Measurements from ENCODE around the gene ADAM17.

The ADAM17 gene

GRCh38 chr2:9467687-9468086, 87.9 kb downstream of the ADAM17 start:
- H3K27me3 ChIP-seq (replicated peaks; ENCODE audit: control insufficient read depth, insufficient read depth, low read length) = no peaks in the 10 kb centered on the region
- TF ChIP-seq, protein P1, sequence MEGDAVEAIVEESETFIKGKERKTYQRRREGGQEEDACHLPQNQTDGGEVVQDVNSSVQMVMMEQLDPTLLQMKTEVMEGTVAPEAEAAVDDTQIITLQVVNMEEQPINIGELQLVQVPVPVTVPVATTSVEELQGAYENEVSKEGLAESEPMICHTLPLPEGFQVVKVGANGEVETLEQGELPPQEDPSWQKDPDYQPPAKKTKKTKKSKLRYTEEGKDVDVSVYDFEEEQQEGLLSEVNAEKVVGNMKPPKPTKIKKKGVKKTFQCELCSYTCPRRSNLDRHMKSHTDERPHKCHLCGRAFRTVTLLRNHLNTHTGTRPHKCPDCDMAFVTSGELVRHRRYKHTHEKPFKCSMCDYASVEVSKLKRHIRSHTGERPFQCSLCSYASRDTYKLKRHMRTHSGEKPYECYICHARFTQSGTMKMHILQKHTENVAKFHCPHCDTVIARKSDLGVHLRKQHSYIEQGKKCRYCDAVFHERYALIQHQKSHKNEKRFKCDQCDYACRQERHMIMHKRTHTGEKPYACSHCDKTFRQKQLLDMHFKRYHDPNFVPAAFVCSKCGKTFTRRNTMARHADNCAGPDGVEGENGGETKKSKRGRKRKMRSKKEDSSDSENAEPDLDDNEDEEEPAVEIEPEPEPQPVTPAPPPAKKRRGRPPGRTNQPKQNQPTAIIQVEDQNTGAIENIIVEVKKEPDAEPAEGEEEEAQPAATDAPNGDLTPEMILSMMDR (IDR thresholded peaks at IDR 0.05; ENCODE audit: insufficient read depth, low read length, poor library complexity, severe bottlenecking) = no peak
- H3K36me3 ChIP-seq (ENCODE audit: control insufficient read depth, insufficient read depth, low read length) = peaks cover 11% of the 10 kb centered on the region
- no peak overlapping the region for H3K4me3 ChIP-seq (replicated peaks; ENCODE audit: low read depth, low read length)
- DNase-seq (ENCODE audit: extremely low read depth, insufficient read length) = no peak

- H3K4me3 ChIP-seq (replicated peaks; ENCODE audit: low read depth, low read length) = no peak overlapping the region
- DNase-seq (ENCODE audit: extremely low read depth, insufficient read length) = no peak
- H3K36me3 ChIP-seq (ENCODE audit: control insufficient read depth, insufficient read depth, low read length) = peaks cover 11% of the 10 kb centered on the region
- H3K27me3 ChIP-seq (replicated peaks; ENCODE audit: control insufficient read depth, insufficient read depth, low read length) = no peaks in the 10 kb centered on the region
- TF ChIP-seq, protein P1 (IDR thresholded peaks at IDR 0.05; ENCODE audit: insufficient read depth, low read length, poor library complexity, severe bottlenecking) = no peak
Observed at GRCh38 chr2:9466147-9466683, 89.4 kb downstream of the ADAM17 start.

GRCh38 chr2:9465170-9465569, 90.5 kb downstream of the ADAM17 start:
- peaks cover 11% of the 10 kb centered on the region for H3K36me3 ChIP-seq (ENCODE audit: control insufficient read depth, insufficient read depth, low read length)

DNA sequence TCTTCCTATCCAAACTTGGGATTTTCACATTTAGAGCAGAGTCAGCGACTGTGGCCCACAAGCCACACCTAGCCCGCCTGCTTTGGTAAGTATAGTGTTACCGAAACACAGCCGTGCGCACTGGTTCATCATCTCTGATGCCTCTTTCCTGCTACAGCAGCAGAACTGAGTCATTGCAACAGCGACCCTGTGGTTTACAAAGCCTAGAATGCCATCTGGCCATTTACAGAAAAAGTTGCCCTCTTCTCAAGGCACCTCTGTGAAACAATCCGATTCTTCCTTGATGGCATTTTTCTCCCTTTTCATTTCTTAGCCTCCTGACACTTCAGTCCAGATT, 92.0 kb downstream of the ADAM17 start:
- no peak for DNase-seq (ENCODE audit: extremely low read depth, insufficient read length)
- TF ChIP-seq, protein P1 (IDR thresholded peaks at IDR 0.05; ENCODE audit: insufficient read depth, low read length, poor library complexity, severe bottlenecking) = no peak
- peaks cover 8% of the 10 kb centered on the region for H3K36me3 ChIP-seq (ENCODE audit: control insufficient read depth, insufficient read depth, low read length)

More at GRCh38 chr2:9465170-9465569, 90.5 kb downstream of the ADAM17 start:
- no peak for DNase-seq (ENCODE audit: extremely low read depth, insufficient read length)
- no peak overlapping the region for H3K4me3 ChIP-seq (replicated peaks; ENCODE audit: low read depth, low read length)
- H3K27me3 ChIP-seq (replicated peaks; ENCODE audit: control insufficient read depth, insufficient read depth, low read length) = no peaks in the 10 kb centered on the region
- TF ChIP-seq, protein P1 (IDR thresholded peaks at IDR 0.05; ENCODE audit: insufficient read depth, low read length, poor library complexity, severe bottlenecking) = no peak

DNA sequence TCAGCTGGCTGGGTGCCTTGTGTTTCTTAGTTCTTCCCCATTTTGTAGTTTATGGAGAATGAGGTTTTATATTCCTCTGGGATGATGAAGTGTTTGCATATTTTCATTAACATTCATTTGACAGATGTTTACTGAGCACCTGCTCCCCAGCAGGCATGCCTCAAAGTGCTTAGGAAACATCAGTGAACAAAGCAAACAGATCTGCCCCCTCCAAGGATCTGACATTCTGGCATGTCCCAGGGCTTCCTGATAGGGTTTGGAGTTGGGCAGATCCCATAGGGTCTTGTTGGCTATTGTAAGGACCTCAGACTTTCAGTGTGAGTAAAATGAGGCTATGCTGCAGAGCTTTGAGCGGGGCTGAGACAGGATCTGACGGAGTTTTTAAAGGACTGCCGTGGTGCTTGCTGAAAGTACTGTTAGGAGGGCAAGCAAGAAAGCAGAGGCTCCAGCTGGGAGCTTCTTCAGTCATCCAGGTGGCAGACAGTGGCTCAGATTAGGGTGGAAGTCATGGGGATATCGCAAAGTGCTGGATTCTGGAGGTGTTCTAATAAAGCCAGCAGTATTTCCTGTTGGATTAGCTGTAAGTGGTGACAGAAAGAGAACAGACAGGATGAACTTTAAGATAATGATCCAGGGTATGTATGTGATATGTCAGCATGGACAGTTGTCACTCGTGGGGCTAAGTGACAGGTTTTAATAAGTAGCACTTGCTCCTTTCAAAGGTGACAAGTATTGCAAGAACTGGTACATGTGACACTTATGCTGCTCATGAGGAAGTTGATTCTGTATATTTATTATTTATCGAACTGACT, 92.5 kb downstream of the ADAM17 start:
- peaks cover 7% of the 10 kb centered on the region for H3K36me3 ChIP-seq (ENCODE audit: control insufficient read depth, insufficient read depth, low read length)
- no peak for DNase-seq (ENCODE audit: extremely low read depth, insufficient read length)
- H3K27me3 ChIP-seq (replicated peaks; ENCODE audit: control insufficient read depth, insufficient read depth, low read length) = no peaks in the 10 kb centered on the region
- TF ChIP-seq, protein P1 (IDR thresholded peaks at IDR 0.05; ENCODE audit: insufficient read depth, low read length, poor library complexity, severe bottlenecking) = no peak
- no peak overlapping the region for H3K4me3 ChIP-seq (replicated peaks; ENCODE audit: low read depth, low read length)

More for the DNA sequence above, 92.0 kb downstream of the ADAM17 start:
- no peak overlapping the region for H3K4me3 ChIP-seq (replicated peaks; ENCODE audit: low read depth, low read length)
- H3K27me3 ChIP-seq (replicated peaks; ENCODE audit: control insufficient read depth, insufficient read depth, low read length) = no peaks in the 10 kb centered on the region

Measured in GM06990 (cell line).